Glomerular endothelial cell (primary cell): ENCODE results near the gene SIDT1. TPM values are rescaled to one million over a fixed set of nuclear protein-coding genes. Genes with fewer than 3 reads are reported as not detected.
"Not testable (repeated sequence)": the region's sequence is repeated elsewhere in the genome, so short reads cannot be mapped to it uniquely, and the experiment has no call there.

Source experiments
- DNase-seq: peaks from one replicate; pipeline ENCODE4 v3.0.0-alpha.2; 2011; ENCODE audit warnings: low read depth, low spot score; ENCODE audit errors: extremely low read depth
- total RNA-seq: library from RNA; depleted of rRNA; stranded (reverse); fragments of >200 nt; gene quantifications from 2 replicates; pipeline ENCODE4 v1.2.3, GENCODE V29; 2015

SIDT1 gene
- total RNA-seq, 1 donor from 2014 or later: 0.99 TPM

GRCh38 chr3:113630956-113631542 lies 98.7 kb downstream of the SIDT1 start:
- no peak for DNase-seq

- DNase-seq: no peak
These were observed 99.2 kb downstream of the SIDT1 start for GRCh38 chr3:113631573-113631972.

- no peak for DNase-seq
These were observed 102.6 kb downstream of the SIDT1 start for GRCh38 chr3:113634782-113635474.

- DNase-seq: not testable (repeated sequence)
These were observed 103.7 kb downstream of the SIDT1 start for GRCh38 chr3:113636034-113636433.

- DNase-seq: no peak
These were observed 105.4 kb downstream of the SIDT1 start for GRCh38 chr3:113637756-113638155.

- no peak for DNase-seq
These were observed 106.6 kb downstream of the SIDT1 start for GRCh38 chr3:113638910-113639309.

GRCh38 chr3:113643583-113643982 lies 111.2 kb downstream of the SIDT1 start:
- DNase-seq: no peak

- no peak for DNase-seq
These were observed 116.2 kb downstream of the SIDT1 start for GRCh38 chr3:113648524-113648923.

- DNase-seq: no peak
These were observed 117.0 kb downstream of the SIDT1 start for GRCh38 chr3:113649174-113649845.

- no peak for DNase-seq
These were observed 122.0 kb downstream of the SIDT1 start for GRCh38 chr3:113654310-113654709.

GRCh38 chr3:113654851-113655250 lies 122.5 kb downstream of the SIDT1 start:
- no peak for DNase-seq

GRCh38 chr3:113658107-113658506 lies 125.8 kb downstream of the SIDT1 start:
- no peak for DNase-seq

- DNase-seq: no peak
These were observed 126.8 kb downstream of the SIDT1 start for GRCh38 chr3:113659101-113659541.

- DNase-seq: no peak
These were observed 127.6 kb downstream of the SIDT1 start for GRCh38 chr3:113659996-113660395.

GRCh38 chr3:113660458-113660857 lies 128.1 kb downstream of the SIDT1 start:
- no peak for DNase-seq

- no peak for DNase-seq
These were observed 128.5 kb downstream of the SIDT1 start for GRCh38 chr3:113660896-113661295.

- DNase-seq: no peak
These were observed 130.5 kb downstream of the SIDT1 start for GRCh38 chr3:113662824-113663223.

- DNase-seq: no peak
These were observed 131.0 kb downstream of the SIDT1 start for GRCh38 chr3:113663324-113663750.

GRCh38 chr3:113663761-113664160 lies 131.4 kb downstream of the SIDT1 start:
- no peak for DNase-seq

GRCh38 chr3:113664523-113665094 lies 132.3 kb downstream of the SIDT1 start:
- DNase-seq: no peak

- no peak for DNase-seq
These were observed 135.7 kb downstream of the SIDT1 start for GRCh38 chr3:113668015-113668414.

- DNase-seq: no peak
These were observed 141.2 kb downstream of the SIDT1 start for GRCh38 chr3:113673593-113673992.
